Measurements from ENCODE around the gene PBLD.

GRCh38 chr10:68303849-68304412 lies 28.8 kb downstream of the PBLD start:
- TF ChIP-seq GATA2 (IDR thresholded peaks at IDR 0.05; ENCODE audit: low read depth, low read length) = no peak
- no peak for TF ChIP-seq GATA3 (IDR thresholded peaks at IDR 0.05; ENCODE audit: low read depth, low read length)

Measured in SH-SY5Y (cell line).